ENCODE results near the gene C16orf96.

Gene C16orf96

GRCh38 chr16:4623593-4623992, 67.5 kb downstream of the C16orf96 start:
- DNase-seq: no peak

GRCh38 chr16:4624015-4624826, 68.1 kb downstream of the C16orf96 start, which contains the start of gene MGRN1:
TSS of gene MGRN1 (plus strand) at chr16:4624826. CDS start at chr16:4624961, 135 bp downstream.
- DNase-seq: peak; percentile 83 to 97 (median 90)

GRCh38 chr16:4624827-4625559, 68.9 kb downstream of the C16orf96 start:
- DNase-seq: peak in 5 of 6 experiments; percentile 38 to 71 (median 46)

GRCh38 chr16:4625560-4626159, 69.5 kb downstream of the C16orf96 start:
- DNase-seq: peak in 1 of 6 experiments; percentile 38

GRCh38 chr16:4626396-4626795, 70.3 kb downstream of the C16orf96 start:
- no peak for DNase-seq

- DNase-seq: no peak
These were observed 72.1 kb downstream of the C16orf96 start for GRCh38 chr16:4628283-4628682.

- no peak for DNase-seq
These were observed 75.3 kb downstream of the C16orf96 start for GRCh38 chr16:4631444-4631843.

- no peak for DNase-seq
These were observed 77.9 kb downstream of the C16orf96 start for GRCh38 chr16:4633910-4634635.

- no peak for DNase-seq
These were observed 78.6 kb downstream of the C16orf96 start for GRCh38 chr16:4634768-4635167.

GRCh38 chr16:4636196-4636595, 80.1 kb downstream of the C16orf96 start:
- DNase-seq: no peak

GRCh38 chr16:4637501-4638166, 81.5 kb downstream of the C16orf96 start:
- no peak for DNase-seq

GRCh38 chr16:4639899-4640509, 83.9 kb downstream of the C16orf96 start:
- no peak for DNase-seq

- DNase-seq: no peak
These were observed 84.6 kb downstream of the C16orf96 start for GRCh38 chr16:4640572-4641305.

- no peak for DNase-seq
These were observed 85.2 kb downstream of the C16orf96 start for GRCh38 chr16:4641306-4641687.

- no peak for DNase-seq
These were observed 85.8 kb downstream of the C16orf96 start for GRCh38 chr16:4641895-4642294.

GRCh38 chr16:4646773-4647643, 90.9 kb downstream of the C16orf96 start:
- peak in 4 of 6 experiments; percentile 11 to 43 (median 24) for DNase-seq

GRCh38 chr16:4647644-4647980, 91.5 kb downstream of the C16orf96 start:
- DNase-seq: no peak

GRCh38 chr16:4648917-4649316, 92.8 kb downstream of the C16orf96 start:
- DNase-seq: no peak

- DNase-seq: peak in 3 of 6 experiments; percentile 60 to 64 (median 62)
These were observed 93.8 kb downstream of the C16orf96 start for GRCh38 chr16:4649744-4650442.

All from stimulated activated naive CD4-positive, alpha-beta T cell (primary cell).